ENCODE results near the gene MARS2. TPM values are rescaled to one million over a fixed set of nuclear protein-coding genes. Genes with fewer than 3 reads are reported as not detected.

Gene MARS2
- total RNA-seq, 1 experiment from 2014 or later, result 14.4 TPM

DNA sequence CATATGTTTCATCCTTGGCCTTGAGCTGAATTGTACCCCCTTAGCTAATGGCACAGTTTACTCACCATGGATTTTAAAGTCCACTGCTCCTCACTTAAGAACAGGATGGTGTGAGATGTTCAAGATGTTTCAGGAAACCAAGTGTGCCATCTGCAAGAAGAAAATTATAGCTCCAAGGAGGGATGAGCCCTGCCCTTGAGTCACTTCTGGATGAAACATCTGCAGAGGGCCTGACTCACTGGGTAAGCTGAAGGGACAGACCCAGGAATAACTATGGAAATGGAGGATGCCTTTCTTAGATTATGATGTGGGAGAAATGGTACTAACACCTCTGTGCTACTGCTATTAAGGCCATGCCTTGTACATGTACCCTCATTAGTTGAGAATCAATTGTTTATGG lies 6.4 kb downstream of the MARS2 start (continued):
- TF ChIP-seq, protein P1, sequence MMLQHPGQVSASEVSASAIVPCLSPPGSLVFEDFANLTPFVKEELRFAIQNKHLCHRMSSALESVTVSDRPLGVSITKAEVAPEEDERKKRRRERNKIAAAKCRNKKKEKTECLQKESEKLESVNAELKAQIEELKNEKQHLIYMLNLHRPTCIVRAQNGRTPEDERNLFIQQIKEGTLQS (IDR thresholded peaks at IDR 0.05), result no peak
- TF ChIP-seq CEBPB (IDR thresholded peaks at IDR 0.05; ENCODE audit: low read depth) (no peak), POLR2A (IDR thresholded peaks at IDR 0.05; ENCODE audit: borderline replicate concordance, extremely low read depth, insufficient read depth, insufficient read length) (no peak), TCF7L2 (IDR thresholded peaks at IDR 0.05; ENCODE audit: borderline replicate concordance, extremely low read depth, insufficient read depth, insufficient read length) (no peak), POLR2AphosphoS5 (IDR thresholded peaks at IDR 0.05; ENCODE audit: low read depth, low read length) (no peak), ELF1 (IDR thresholded peaks at IDR 0.05; ENCODE audit: borderline replicate concordance, low read depth) (no peak)
- TF ChIP-seq, protein P2, sequence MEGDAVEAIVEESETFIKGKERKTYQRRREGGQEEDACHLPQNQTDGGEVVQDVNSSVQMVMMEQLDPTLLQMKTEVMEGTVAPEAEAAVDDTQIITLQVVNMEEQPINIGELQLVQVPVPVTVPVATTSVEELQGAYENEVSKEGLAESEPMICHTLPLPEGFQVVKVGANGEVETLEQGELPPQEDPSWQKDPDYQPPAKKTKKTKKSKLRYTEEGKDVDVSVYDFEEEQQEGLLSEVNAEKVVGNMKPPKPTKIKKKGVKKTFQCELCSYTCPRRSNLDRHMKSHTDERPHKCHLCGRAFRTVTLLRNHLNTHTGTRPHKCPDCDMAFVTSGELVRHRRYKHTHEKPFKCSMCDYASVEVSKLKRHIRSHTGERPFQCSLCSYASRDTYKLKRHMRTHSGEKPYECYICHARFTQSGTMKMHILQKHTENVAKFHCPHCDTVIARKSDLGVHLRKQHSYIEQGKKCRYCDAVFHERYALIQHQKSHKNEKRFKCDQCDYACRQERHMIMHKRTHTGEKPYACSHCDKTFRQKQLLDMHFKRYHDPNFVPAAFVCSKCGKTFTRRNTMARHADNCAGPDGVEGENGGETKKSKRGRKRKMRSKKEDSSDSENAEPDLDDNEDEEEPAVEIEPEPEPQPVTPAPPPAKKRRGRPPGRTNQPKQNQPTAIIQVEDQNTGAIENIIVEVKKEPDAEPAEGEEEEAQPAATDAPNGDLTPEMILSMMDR (IDR thresholded peaks at IDR 0.05 in 2 of 3, conservative IDR thresholded peaks at IDR 0.05 in 1 of 3; ENCODE audit: borderline replicate concordance in 1 of 3, insufficient read depth in 1 of 3, low read depth in 2 of 3, low read length in 2 of 3), result no peak

DNA sequence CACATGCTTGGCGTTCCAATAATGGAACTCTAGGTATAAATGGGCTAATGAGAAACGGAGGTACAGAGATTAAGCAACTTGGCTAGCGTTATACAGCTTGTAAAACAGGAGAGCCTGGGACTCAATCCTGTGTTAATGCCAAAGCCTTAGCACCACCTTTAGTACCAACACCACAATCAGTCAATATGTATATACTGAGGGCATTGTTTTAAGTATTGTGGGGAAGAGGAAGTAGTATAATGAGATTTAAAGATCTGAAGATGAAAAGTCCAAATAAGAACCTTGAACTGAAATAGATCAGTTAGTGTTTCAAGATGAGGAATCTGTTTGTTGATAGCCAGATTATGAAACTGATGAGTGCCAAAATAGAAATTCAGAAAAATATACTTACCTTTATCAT lies 8.1 kb downstream of the MARS2 start:
- RAD21 ChIA-PET (ENCODE audit: low non-redundant PET in 1 of 2, low total read pairs in 2 of 2, uncharacterized antibody in 2 of 2, unreplicated experiment in 2 of 2), result no interaction called here
- H3K4me3 ChIP-seq (replicated peaks in 1 of 2; ENCODE audit: low read depth in 1 of 2, low read length in 2 of 2), result no peak overlapping the region
- peaks cover 32% of the 10 kb centered on the region for H3K79me2 ChIP-seq (ENCODE audit: insufficient read depth, low read length)
- ATAC-seq (no peak), DNase-seq (ENCODE audit: low read depth, low spot score) (no peak)
- POLR2A ChIA-PET, result no interaction called here
- peaks cover 7% of the 10 kb centered on the region; the same call in 1 of the 2 replicates for H4K20me1 ChIP-seq (ENCODE audit: insufficient read depth)
- no TSS peak for BruUV-seq (replicated peaks)
- CTCF ChIA-PET, result no interaction called here
- no peaks in the 10 kb centered on the region for H3K9me2 ChIP-seq (ENCODE audit: insufficient read depth)
- H3K4me2 ChIP-seq (ENCODE audit: low read length), result no peak overlapping the region
- no peak overlapping the region for H2AFZ ChIP-seq (ENCODE audit: low read depth, low read length, poor library complexity, severe bottlenecking)
- peaks cover 0 to 12% of the 10 kb centered on the region in 2 experiments; a peak in 1 of 4 replicates for H3K36me3 ChIP-seq (ENCODE audit: control insufficient read depth in 1 of 2, insufficient read depth in 2 of 2, low read length in 2 of 2)
- no peak for TF ChIP-seq ELF1 (IDR thresholded peaks at IDR 0.05; ENCODE audit: borderline replicate concordance, low read depth)
- no peak for TF ChIP-seq CBX3 (IDR thresholded peaks at IDR 0.05; ENCODE audit: low read depth)
- TF ChIP-seq, protein P3, sequence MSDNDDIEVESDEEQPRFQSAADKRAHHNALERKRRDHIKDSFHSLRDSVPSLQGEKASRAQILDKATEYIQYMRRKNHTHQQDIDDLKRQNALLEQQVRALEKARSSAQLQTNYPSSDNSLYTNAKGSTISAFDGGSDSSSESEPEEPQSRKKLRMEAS (IDR thresholded peaks at IDR 0.05), result no peak
- TF ChIP-seq JUND (IDR thresholded peaks at IDR 0.05), result no peak
- TF ChIP-seq, protein P1 (IDR thresholded peaks at IDR 0.05), result no peak
- TF ChIP-seq POLR2A (IDR thresholded peaks at IDR 0.05; ENCODE audit: borderline replicate concordance, extremely low read depth, insufficient read depth, insufficient read length), result no peak
- TF ChIP-seq EZH2 (IDR thresholded peaks at IDR 0.05), result no peak
- TF ChIP-seq RAD21 (IDR thresholded peaks at IDR 0.05; ENCODE audit: low read depth), result no peak
- no peak for TF ChIP-seq TCF7L2 (IDR thresholded peaks at IDR 0.05; ENCODE audit: borderline replicate concordance, extremely low read depth, insufficient read depth, insufficient read length)
- no peak for TF ChIP-seq YY1 (IDR thresholded peaks at IDR 0.05; ENCODE audit: extremely low read depth, insufficient replicate concordance, low read depth, low read length)
- no peaks in the 10 kb centered on the region for H3K9me3 ChIP-seq (ENCODE audit: control insufficient read depth in 1 of 2, insufficient read depth in 1 of 2, low read depth in 1 of 2, low read length in 2 of 2)
- H3K27me3 ChIP-seq (ENCODE audit: insufficient read depth, low read length), result no peaks in the 10 kb centered on the region
- no peaks in the 10 kb centered on the region for H3K4me1 ChIP-seq (ENCODE audit: control insufficient read depth in 1 of 2, insufficient read depth in 2 of 2, low read length in 2 of 2)
- no peak overlapping the region for H3K27ac ChIP-seq (ENCODE audit: low read depth, low read length)
- intact Hi-C loops (cut with micrococcal nuclease), result no loop called here
- H3K9ac ChIP-seq (ENCODE audit: low read length), result no peak overlapping the region
